ENCODE measurements around the gene FBXL7. TPM values are rescaled to one million over a fixed set of nuclear protein-coding genes. Genes with fewer than 3 reads are reported as not detected.

The FBXL7 gene
- total RNA-seq, 4 donors from 2014 or later, result 6.5 to 37.0 (median 19.7) TPM

GRCh38 chr5:15719784-15720183 is 219.8 kb downstream of the FBXL7 start:
- Histone ChIP-seq H3K27ac (no peak overlapping the region), H3K4me3 (no peak overlapping the region), H3K27me3 (no peaks in the 10 kb centered on the region), H3K36me3 (no peaks in the 10 kb centered on the region), H3K9me3 (peaks cover 0 to 11% of the 10 kb centered on the region in 2 donors), H3K4me1 (no peaks in the 10 kb centered on the region)
- intact Hi-C loops (cut with DNase I; ENCODE audit: low total_unique reads), result no loop called here
- TF ChIP-seq, protein P1, sequence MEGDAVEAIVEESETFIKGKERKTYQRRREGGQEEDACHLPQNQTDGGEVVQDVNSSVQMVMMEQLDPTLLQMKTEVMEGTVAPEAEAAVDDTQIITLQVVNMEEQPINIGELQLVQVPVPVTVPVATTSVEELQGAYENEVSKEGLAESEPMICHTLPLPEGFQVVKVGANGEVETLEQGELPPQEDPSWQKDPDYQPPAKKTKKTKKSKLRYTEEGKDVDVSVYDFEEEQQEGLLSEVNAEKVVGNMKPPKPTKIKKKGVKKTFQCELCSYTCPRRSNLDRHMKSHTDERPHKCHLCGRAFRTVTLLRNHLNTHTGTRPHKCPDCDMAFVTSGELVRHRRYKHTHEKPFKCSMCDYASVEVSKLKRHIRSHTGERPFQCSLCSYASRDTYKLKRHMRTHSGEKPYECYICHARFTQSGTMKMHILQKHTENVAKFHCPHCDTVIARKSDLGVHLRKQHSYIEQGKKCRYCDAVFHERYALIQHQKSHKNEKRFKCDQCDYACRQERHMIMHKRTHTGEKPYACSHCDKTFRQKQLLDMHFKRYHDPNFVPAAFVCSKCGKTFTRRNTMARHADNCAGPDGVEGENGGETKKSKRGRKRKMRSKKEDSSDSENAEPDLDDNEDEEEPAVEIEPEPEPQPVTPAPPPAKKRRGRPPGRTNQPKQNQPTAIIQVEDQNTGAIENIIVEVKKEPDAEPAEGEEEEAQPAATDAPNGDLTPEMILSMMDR (IDR thresholded peaks at IDR 0.05), result no peak
- TF ChIP-seq POLR2A (IDR thresholded peaks at IDR 0.05), result no peak
- DNase-seq, result no peak

GRCh38 chr5:15720515-15720914 is 220.5 kb downstream of the FBXL7 start:
- H3K27ac ChIP-seq, result no peak overlapping the region
- H3K9me3 ChIP-seq, result peaks cover 0 to 16% of the 10 kb centered on the region in 2 donors
- no peak overlapping the region for H3K4me3 ChIP-seq
- no peaks in the 10 kb centered on the region for H3K4me1 ChIP-seq
- TF ChIP-seq, protein P1 (IDR thresholded peaks at IDR 0.05), result no peak
- no peak for TF ChIP-seq POLR2A (IDR thresholded peaks at IDR 0.05)
- intact Hi-C loops (cut with DNase I; ENCODE audit: low total_unique reads), result no loop called here
- no peaks in the 10 kb centered on the region for H3K27me3 ChIP-seq
- H3K36me3 ChIP-seq, result no peaks in the 10 kb centered on the region
- no peak for DNase-seq

DNA sequence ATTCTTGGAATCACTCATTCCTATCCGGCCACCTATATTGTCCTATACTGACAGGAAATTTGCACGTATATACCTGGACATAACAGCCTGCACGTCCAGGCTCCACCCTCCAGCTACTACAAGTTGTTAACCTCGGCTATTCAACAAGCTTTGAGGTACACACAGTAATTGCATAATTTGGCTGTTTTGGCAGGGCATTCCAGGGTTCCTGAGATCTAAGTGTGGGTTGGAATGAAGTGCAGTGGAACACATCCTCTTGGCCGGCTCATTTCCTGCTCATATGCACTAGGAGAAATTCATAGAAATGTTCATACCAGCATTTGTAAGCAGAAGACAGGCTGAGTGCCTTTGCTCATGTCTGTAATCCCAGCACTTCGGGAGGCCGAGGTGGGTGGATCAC is 222.3 kb downstream of the FBXL7 start:
- intact Hi-C loops (cut with DNase I; ENCODE audit: low total_unique reads), result no loop called here
- H3K36me3 ChIP-seq, result no peaks in the 10 kb centered on the region
- H3K9me3 ChIP-seq, result peaks cover 0 to 25% of the 10 kb centered on the region in 2 donors
- H3K4me1 ChIP-seq, result no peaks in the 10 kb centered on the region
- TF ChIP-seq POLR2A (IDR thresholded peaks at IDR 0.05), result no peak
- TF ChIP-seq, protein P1 (IDR thresholded peaks at IDR 0.05), result no peak
- no peak for DNase-seq
- H3K27ac ChIP-seq, result no peak overlapping the region
- H3K27me3 ChIP-seq, result no peaks in the 10 kb centered on the region
- no peak overlapping the region for H3K4me3 ChIP-seq

GRCh38 chr5:15727375-15727774 is 227.4 kb downstream of the FBXL7 start:
- TF ChIP-seq POLR2A (IDR thresholded peaks at IDR 0.05), result no peak
- TF ChIP-seq, protein P1 (IDR thresholded peaks at IDR 0.05), result no peak

DNA sequence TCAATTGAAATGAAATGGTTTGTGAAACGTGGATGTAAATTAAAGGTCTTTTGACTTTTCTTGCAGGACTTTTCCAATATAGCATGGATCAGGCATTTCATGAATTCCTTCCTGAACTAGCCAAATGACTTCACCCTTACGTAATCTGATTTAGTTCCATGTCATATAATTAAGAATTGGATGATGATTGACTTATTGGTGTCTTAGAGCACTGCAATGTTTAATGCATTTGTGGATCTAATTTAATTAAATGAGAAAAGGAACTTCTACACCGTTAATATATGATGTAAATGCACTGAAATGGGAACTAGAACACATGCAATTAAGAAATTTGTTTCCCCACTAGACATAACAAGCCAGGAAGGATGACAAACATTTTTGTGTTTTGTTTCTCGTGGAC is 228.8 kb downstream of the FBXL7 start:
- H3K27ac ChIP-seq, result no peak overlapping the region
- peaks cover 0 to 35% of the 10 kb centered on the region in 2 donors for H3K9me3 ChIP-seq
- TF ChIP-seq, protein P1 (IDR thresholded peaks at IDR 0.05), result no peak
- TF ChIP-seq POLR2A (IDR thresholded peaks at IDR 0.05), result no peak
- no peaks in the 10 kb centered on the region for H3K27me3 ChIP-seq
- no peak overlapping the region for H3K4me3 ChIP-seq
- no peaks in the 10 kb centered on the region for H3K36me3 ChIP-seq
- H3K4me1 ChIP-seq, result no peaks in the 10 kb centered on the region
- DNase-seq, result no peak
- intact Hi-C loops (cut with DNase I; ENCODE audit: low total_unique reads), result no loop called here

More at GRCh38 chr5:15727375-15727774, 227.4 kb downstream of the FBXL7 start:
- Histone ChIP-seq H3K4me1 (no peaks in the 10 kb centered on the region), H3K36me3 (no peaks in the 10 kb centered on the region), H3K27ac (no peak overlapping the region), H3K27me3 (no peaks in the 10 kb centered on the region), H3K9me3 (peaks cover 0 to 36% of the 10 kb centered on the region in 2 donors), H3K4me3 (no peak overlapping the region)
- no peak for DNase-seq
- intact Hi-C loops (cut with DNase I; ENCODE audit: low total_unique reads), result no loop called here
